CD4-positive, alpha-beta T cell (primary cell): Measurements from ENCODE around the gene CMSS1. TPM values are rescaled to one million over a fixed set of nuclear protein-coding genes. Genes with fewer than 3 reads are reported as not detected.

Experiments used
- ATAC-seq: fragments of 200-7000 bp; cut with Tn5 transposase; one replicate; pipeline ENCODE4 v1.10.0; 2022; ENCODE audit warnings: mild to moderate bottlenecking; ENCODE audit not compliant: poor library complexity
- CTCF ChIA-PET: fragments of 350-600 bp; sonication (Branson Sonifier 250); formaldehyde crosslinking; loops from one replicate; lab custom pipeline; 2021; ENCODE audit warnings: antibody characterized with exemption, inconsistent platforms; lab: Charles Lee
- POLR2A ChIA-PET: fragments of 350-600 bp; sonication (Branson Sonifier 250); formaldehyde crosslinking; loops from one replicate; lab custom pipeline; 2021; ENCODE audit warnings: antibody characterized with exemption, inconsistent platforms; lab: Charles Lee
- DNase-seq, 14 experiments: peaks; one replicate each; pipeline ENCODE4 v3.0.0-alpha.2; 2013 to 2020; ENCODE audit warnings: mixed read lengths in 2 of 14
- H3K27ac ChIP-seq, 2 donors: one replicate each; pipeline versions ENCODE4 v1.5.1 to v1.7.0; 2013; ENCODE audit warnings: low read length in 2 of 2, low read depth in 1 of 2, mild to moderate bottlenecking in 1 of 2
- H3K27me3 ChIP-seq, 2 experiments: 1 replicate in 1 of 2; 2 replicates in 1 of 2; pipeline versions ENCODE4 v1.6.1 to v1.7.0; 2013; ENCODE audit warnings: low read length in 2 of 2, control low read depth in 1 of 2, mild to moderate bottlenecking in 1 of 2, moderate library complexity in 1 of 2; ENCODE audit not compliant: insufficient read depth in 2 of 2, control insufficient read depth in 1 of 2
- H3K36me3 ChIP-seq: one replicate; pipeline ENCODE4 v1.6.1; 2013; ENCODE audit warnings: low read length, control low read depth; ENCODE audit not compliant: insufficient read depth
- H3K4me1 ChIP-seq: one replicate; pipeline ENCODE4 v1.6.1; 2013; ENCODE audit warnings: low read length, control low read depth; ENCODE audit not compliant: insufficient read depth
- H3K4me3 ChIP-seq: one replicate; pipeline ENCODE4 v1.5.1; 2013; ENCODE audit warnings: mild to moderate bottlenecking, low read length, moderate library complexity
- H3K9me3 ChIP-seq, 2 experiments: 1 replicate in 1 of 2; 2 replicates in 1 of 2; pipeline versions ENCODE4 v1.6.1 to v1.7.0; 2013; ENCODE audit warnings: low read length in 2 of 2, mild to moderate bottlenecking in 2 of 2, control low read depth in 1 of 2, moderate library complexity in 1 of 2; ENCODE audit not compliant: control insufficient read depth in 1 of 2, insufficient read depth in 1 of 2
- H3K27ac Mint-ChIP-seq: one replicate; pipeline ENCODE4 v1.8.0; 2020; ENCODE audit warnings: mixed read lengths
- H3K27me3 Mint-ChIP-seq: one replicate; pipeline ENCODE4 v1.8.0; 2021; ENCODE audit warnings: mixed read lengths
- H3K36me3 Mint-ChIP-seq: one replicate; pipeline ENCODE4 v1.8.0; 2021; ENCODE audit warnings: low read depth, mixed read lengths
- H3K4me1 Mint-ChIP-seq: one replicate; pipeline ENCODE4 v1.8.0; 2021; ENCODE audit warnings: low read depth, mixed read lengths
- H3K4me3 Mint-ChIP-seq: one replicate; pipeline ENCODE4 v1.8.0; 2020; ENCODE audit warnings: mild to moderate bottlenecking, mixed read lengths
- H3K9me3 Mint-ChIP-seq: one replicate; pipeline ENCODE4 v1.8.0; 2020; ENCODE audit warnings: mixed read lengths
- intact Hi-C, 2 experiments: fragments of 100-400 bp; cut with DNase I in 1 of 2; cut with micrococcal nuclease in 1 of 2; formaldehyde crosslinking; loops; one replicate each; pipeline versions ENCODE4 v1.15.1 to v1.9.0; 2023 to 2025; cut with DNase I, micrococcal nuclease
- total RNA-seq, 174 experiments: library from RNA in 2 of 174; stranded (reverse) in 2 of 174; gene quantifications; one replicate each; pipeline ENCODE4 v1.2.3 and lab custom pipeline; 2021 to 2026
- TF ChIP-seq, protein P1 (sequence below): fragments of 200-600 bp; IDR thresholded peaks from one replicate; pipeline ENCODE4 v1.8.0; 2022; ENCODE audit warnings: antibody characterized with exemption, mild to moderate bottlenecking

Gene CMSS1
- total RNA-seq, 2 experiments from 2014 or later, result 12.2 TPM

DNA sequence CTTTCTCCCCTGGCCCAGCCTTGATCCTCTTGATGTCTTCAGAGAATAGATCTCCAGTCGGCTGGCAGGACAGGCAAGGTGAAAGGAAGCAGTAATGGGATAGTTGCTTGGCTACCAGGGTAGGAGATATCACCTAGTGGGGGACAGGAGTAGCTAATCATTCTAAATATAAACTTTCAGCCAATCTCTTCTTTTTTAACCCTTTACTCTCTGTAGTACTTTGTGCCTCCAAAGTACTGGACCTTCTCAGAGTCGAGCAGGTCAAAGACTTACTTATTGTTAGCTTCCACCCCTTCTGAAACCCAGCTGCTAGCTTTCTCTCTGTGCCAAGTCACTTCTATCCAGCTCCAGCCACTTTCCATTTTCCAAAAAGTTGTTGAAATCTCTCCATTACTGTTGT is 340.0 kb downstream of the CMSS1 start:
- ChIA-PET CTCF (no interaction called here), POLR2A (no interaction called here)
- DNase-seq (no peak), ATAC-seq (no peak)
- peaks cover 77% of the 10 kb centered on the region for H3K36me3 Mint-ChIP-seq
- no peak overlapping the region for H3K27ac Mint-ChIP-seq
- H3K27me3 Mint-ChIP-seq, result no peaks in the 10 kb centered on the region
- no peak overlapping the region for H3K4me3 Mint-ChIP-seq
- intact Hi-C loops, result no loop called here
- TF ChIP-seq, protein P1, sequence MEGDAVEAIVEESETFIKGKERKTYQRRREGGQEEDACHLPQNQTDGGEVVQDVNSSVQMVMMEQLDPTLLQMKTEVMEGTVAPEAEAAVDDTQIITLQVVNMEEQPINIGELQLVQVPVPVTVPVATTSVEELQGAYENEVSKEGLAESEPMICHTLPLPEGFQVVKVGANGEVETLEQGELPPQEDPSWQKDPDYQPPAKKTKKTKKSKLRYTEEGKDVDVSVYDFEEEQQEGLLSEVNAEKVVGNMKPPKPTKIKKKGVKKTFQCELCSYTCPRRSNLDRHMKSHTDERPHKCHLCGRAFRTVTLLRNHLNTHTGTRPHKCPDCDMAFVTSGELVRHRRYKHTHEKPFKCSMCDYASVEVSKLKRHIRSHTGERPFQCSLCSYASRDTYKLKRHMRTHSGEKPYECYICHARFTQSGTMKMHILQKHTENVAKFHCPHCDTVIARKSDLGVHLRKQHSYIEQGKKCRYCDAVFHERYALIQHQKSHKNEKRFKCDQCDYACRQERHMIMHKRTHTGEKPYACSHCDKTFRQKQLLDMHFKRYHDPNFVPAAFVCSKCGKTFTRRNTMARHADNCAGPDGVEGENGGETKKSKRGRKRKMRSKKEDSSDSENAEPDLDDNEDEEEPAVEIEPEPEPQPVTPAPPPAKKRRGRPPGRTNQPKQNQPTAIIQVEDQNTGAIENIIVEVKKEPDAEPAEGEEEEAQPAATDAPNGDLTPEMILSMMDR, result no peak
- Histone ChIP-seq H3K36me3 (peaks cover 4% of the 10 kb centered on the region), H3K4me1 (no peaks in the 10 kb centered on the region), H3K27ac (no peak overlapping the region), H3K4me3 (no peak overlapping the region), H3K9me3 (peaks cover 7 to 15% of the 10 kb centered on the region in 2 experiments), H3K27me3 (no peaks in the 10 kb centered on the region)
- no peaks in the 10 kb centered on the region for H3K4me1 Mint-ChIP-seq
- H3K9me3 Mint-ChIP-seq, result peaks cover 8% of the 10 kb centered on the region

DNA sequence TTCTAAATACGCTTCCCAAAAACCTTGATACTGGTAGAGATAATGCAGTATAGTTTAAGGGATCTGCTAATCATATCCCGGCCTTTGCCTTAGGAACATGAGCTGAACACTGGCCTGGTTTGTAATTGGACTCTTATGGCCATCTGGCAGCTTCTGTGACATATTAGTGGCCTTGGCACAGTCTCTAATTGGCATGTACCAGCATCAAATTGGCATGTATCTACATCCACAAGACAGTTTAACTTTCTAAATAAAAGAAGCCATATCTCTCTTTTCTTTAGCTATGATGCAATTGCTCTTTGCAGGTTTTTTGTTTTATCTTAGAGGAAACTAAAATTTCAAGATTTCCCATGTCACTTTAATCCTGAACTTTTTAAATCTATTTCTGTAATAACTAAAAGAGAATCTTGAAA is 341.3 kb downstream of the CMSS1 start:
- peaks cover 4% of the 10 kb centered on the region for H3K36me3 ChIP-seq
- H3K4me1 ChIP-seq, result no peaks in the 10 kb centered on the region
- DNase-seq (no peak), ATAC-seq (no peak)
- no peak overlapping the region for H3K4me3 ChIP-seq
- H3K27ac Mint-ChIP-seq, result no peak overlapping the region
- peaks cover 8% of the 10 kb centered on the region for H3K9me3 Mint-ChIP-seq
- H3K4me1 Mint-ChIP-seq, result no peaks in the 10 kb centered on the region
- TF ChIP-seq, protein P1, result no peak
- no peaks in the 10 kb centered on the region for H3K27me3 ChIP-seq
- intact Hi-C loops, result no loop called here
- ChIA-PET CTCF (no interaction called here), POLR2A (no interaction called here)
- no peaks in the 10 kb centered on the region for H3K27me3 Mint-ChIP-seq
- no peak overlapping the region for H3K27ac ChIP-seq
- H3K36me3 Mint-ChIP-seq, result peaks cover 71% of the 10 kb centered on the region
- no peak overlapping the region for H3K4me3 Mint-ChIP-seq
- H3K9me3 ChIP-seq, result peaks cover 7 to 15% of the 10 kb centered on the region in 2 experiments

DNA sequence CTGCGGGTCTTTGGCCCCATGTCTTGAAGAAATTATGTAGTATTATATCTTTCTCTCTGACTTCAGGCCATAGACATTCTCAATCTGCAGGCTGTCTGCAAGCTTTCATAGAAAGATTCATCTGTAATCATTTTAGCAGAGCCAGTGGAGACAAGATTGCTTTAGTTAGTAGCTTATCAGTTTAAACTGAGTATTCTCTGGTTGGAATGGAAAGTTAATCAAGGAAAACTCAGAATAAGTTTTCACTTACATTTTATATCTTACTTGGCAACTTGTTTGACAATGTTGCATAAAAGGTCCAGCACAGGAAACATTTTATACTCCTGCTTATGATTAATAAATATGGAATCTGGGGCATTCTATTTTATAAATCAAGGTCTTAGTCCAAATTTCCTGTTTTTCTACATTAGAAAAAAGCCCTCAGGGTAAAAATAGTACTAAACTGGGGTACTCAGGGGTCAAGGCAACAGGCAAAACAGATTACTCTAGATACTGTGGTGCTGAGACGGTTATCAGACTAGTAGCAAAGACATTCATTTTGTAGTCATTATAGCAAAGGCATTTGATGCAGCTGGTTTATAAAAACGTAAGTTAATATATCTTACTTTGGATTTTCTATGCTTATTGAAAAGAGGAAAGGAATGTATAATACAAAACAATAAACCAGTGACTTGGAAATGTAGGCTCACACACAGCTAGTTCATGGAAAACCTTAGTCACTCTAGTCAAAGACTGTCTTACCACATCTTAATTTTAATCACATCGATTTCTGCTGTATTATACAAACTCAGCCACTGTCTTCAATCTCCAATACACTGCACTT is 341.9 kb downstream of the CMSS1 start:
- no peaks in the 10 kb centered on the region for H3K4me1 Mint-ChIP-seq
- H3K9me3 Mint-ChIP-seq, result peaks cover 8% of the 10 kb centered on the region
- intact Hi-C loops, result no loop called here
- Histone ChIP-seq H3K27ac (no peak overlapping the region), H3K27me3 (no peaks in the 10 kb centered on the region), H3K9me3 (peaks cover 7 to 14% of the 10 kb centered on the region in 2 experiments), H3K4me3 (no peak overlapping the region), H3K4me1 (no peaks in the 10 kb centered on the region), H3K36me3 (peaks cover 4% of the 10 kb centered on the region)
- no peaks in the 10 kb centered on the region for H3K27me3 Mint-ChIP-seq
- DNase-seq, result no peak
- TF ChIP-seq, protein P1, result no peak
- no peak for ATAC-seq
- ChIA-PET CTCF (no interaction called here), POLR2A (no interaction called here)
- no peak overlapping the region for H3K4me3 Mint-ChIP-seq
- H3K36me3 Mint-ChIP-seq, result peaks cover 75% of the 10 kb centered on the region
- H3K27ac Mint-ChIP-seq, result no peak overlapping the region
